C1 segment of cervical spinal cord (tissue), 14 donors: ENCODE results near the gene DND1.
"Not testable (repeated sequence)": the region's sequence is repeated elsewhere in the genome, so short reads cannot be mapped to it uniquely, and the experiment has no call there.

Experiments
- DNase-seq, 14 donors: peaks; one replicate each; lab custom pipeline; 2025; lab: John Stamatoyannopoulos, UW

DND1 gene

GRCh38 chr5:140631036-140631417, 42.3 kb downstream of the DND1 start:
- DNase-seq, result peak in 1 of 14 donors; percentile 55

- peak in 1 of 14 donors; percentile 55 for DNase-seq
Measured at GRCh38 chr5:140630292-140631035, 42.9 kb downstream of the DND1 start.

DNA sequence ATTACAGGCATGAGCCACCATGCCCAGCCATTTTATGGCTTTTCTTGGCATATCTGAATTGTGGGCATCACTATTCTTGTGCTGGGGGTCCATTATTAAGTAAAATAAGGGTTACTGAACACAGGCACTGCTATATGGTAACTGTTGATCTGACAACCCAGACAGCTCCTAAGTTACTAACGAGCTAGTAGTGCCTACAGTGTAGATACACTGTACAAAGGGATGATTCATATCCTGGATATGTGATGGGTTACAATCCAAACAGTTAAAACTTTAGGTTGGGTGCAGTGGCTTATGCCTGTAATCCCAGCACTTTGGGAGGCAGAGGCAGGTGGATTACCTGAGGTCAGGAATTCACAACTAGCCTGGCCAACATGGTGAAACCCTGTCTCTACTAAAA, 44.7 kb downstream of the DND1 start:
- DNase-seq, result no peak

- no peak for DNase-seq
Measured at GRCh38 chr5:140627972-140628371, 45.4 kb downstream of the DND1 start.

GRCh38 chr5:140624886-140625285, 48.5 kb downstream of the DND1 start:
- not testable (repeated sequence) for DNase-seq

DNA sequence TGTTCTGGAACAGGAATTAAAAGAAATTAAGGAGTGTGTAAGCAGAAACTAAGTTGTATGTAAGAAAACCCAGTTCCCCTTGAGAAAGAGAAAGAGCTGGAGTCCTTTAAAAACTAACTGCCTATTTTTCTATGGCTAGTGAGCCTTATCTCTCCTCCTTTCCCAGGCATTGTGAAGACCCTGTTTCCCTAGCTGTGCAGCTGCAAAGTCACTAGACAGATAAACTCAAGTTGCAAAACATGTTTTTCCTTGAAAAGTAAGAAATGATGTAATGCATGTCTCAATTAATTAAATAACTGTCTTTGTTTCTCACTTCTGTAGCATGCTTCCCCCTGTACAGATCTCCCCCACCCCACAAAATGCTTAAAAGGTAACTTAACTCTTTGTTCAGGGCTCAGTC, 50.3 kb downstream of the DND1 start:
- DNase-seq, result not testable (repeated sequence)

DNA sequence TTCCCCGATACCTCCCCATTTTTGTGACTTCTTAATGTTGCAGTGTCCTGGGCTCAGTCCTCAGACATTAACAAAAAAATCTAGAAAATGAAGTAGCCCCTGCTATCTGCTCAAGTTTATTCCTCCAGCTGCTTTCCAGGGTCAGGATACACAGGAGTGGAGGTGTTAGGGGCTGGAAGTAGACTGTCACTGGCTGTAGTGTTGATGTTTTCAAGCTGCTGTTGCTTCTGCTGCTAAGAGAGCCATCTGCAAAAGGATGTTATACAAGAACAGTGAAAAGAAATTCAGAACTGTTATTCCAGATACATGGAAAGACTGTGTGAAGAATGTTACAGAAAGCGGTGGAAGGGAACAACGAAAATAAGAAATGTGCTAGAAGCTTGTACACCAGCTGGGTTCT, 51.1 kb downstream of the DND1 start:
- DNase-seq, result no peak
